ENCODE results near the gene EIF2AK2. TPM values are rescaled to one million over a fixed set of nuclear protein-coding genes. Genes with fewer than 3 reads are reported as not detected.

EIF2AK2 gene
- total and polyA plus RNA-seq, 2 experiments from 2014 or later, result 33.8 to 35.5 TPM

DNA sequence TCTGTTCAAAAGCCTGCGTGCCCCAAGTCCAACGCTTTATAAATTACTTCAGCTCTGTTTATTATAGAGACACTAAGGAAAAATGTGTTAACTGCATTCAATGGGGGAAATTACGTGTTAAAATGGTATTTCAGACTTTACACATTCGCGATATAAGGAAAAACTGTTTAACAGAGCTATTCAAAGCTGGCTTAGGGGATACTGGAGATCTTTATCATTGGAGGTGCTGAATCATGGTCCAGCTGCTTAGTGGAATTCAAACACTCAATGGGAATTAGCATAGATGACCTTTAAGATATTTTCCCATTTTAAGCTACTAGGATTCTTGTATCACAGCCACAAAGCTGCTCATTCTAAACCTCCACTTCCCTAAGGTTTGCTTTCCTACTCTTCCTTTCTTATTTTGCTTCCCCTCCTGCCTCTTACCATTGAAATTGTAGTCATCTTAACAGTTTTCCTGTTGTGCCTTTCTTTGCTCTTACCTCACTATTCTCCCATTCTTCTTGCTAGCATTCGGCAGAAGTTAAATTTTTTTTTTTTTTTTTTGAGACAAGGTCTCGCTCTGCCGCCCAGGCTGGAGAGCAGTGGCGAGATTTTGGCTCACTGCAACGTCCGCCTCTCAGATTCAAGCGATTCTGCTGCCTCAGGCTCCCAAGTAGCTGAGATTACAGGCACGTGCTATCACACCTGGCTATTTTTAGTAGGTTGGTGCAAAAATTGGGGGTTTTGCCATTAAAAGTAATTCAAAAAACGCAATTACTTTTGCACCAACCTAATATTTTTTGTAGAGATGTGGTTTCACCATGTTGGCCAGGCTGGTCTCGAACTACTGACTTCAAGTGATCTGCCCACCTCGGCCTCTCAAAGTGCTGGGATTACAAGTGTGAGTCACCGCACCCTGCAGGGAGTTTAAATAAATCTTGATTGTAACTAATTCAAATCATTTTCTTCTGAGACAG lies 25.2 kb upstream of the EIF2AK2 start (continued):
- TF ChIP-seq, protein P1, sequence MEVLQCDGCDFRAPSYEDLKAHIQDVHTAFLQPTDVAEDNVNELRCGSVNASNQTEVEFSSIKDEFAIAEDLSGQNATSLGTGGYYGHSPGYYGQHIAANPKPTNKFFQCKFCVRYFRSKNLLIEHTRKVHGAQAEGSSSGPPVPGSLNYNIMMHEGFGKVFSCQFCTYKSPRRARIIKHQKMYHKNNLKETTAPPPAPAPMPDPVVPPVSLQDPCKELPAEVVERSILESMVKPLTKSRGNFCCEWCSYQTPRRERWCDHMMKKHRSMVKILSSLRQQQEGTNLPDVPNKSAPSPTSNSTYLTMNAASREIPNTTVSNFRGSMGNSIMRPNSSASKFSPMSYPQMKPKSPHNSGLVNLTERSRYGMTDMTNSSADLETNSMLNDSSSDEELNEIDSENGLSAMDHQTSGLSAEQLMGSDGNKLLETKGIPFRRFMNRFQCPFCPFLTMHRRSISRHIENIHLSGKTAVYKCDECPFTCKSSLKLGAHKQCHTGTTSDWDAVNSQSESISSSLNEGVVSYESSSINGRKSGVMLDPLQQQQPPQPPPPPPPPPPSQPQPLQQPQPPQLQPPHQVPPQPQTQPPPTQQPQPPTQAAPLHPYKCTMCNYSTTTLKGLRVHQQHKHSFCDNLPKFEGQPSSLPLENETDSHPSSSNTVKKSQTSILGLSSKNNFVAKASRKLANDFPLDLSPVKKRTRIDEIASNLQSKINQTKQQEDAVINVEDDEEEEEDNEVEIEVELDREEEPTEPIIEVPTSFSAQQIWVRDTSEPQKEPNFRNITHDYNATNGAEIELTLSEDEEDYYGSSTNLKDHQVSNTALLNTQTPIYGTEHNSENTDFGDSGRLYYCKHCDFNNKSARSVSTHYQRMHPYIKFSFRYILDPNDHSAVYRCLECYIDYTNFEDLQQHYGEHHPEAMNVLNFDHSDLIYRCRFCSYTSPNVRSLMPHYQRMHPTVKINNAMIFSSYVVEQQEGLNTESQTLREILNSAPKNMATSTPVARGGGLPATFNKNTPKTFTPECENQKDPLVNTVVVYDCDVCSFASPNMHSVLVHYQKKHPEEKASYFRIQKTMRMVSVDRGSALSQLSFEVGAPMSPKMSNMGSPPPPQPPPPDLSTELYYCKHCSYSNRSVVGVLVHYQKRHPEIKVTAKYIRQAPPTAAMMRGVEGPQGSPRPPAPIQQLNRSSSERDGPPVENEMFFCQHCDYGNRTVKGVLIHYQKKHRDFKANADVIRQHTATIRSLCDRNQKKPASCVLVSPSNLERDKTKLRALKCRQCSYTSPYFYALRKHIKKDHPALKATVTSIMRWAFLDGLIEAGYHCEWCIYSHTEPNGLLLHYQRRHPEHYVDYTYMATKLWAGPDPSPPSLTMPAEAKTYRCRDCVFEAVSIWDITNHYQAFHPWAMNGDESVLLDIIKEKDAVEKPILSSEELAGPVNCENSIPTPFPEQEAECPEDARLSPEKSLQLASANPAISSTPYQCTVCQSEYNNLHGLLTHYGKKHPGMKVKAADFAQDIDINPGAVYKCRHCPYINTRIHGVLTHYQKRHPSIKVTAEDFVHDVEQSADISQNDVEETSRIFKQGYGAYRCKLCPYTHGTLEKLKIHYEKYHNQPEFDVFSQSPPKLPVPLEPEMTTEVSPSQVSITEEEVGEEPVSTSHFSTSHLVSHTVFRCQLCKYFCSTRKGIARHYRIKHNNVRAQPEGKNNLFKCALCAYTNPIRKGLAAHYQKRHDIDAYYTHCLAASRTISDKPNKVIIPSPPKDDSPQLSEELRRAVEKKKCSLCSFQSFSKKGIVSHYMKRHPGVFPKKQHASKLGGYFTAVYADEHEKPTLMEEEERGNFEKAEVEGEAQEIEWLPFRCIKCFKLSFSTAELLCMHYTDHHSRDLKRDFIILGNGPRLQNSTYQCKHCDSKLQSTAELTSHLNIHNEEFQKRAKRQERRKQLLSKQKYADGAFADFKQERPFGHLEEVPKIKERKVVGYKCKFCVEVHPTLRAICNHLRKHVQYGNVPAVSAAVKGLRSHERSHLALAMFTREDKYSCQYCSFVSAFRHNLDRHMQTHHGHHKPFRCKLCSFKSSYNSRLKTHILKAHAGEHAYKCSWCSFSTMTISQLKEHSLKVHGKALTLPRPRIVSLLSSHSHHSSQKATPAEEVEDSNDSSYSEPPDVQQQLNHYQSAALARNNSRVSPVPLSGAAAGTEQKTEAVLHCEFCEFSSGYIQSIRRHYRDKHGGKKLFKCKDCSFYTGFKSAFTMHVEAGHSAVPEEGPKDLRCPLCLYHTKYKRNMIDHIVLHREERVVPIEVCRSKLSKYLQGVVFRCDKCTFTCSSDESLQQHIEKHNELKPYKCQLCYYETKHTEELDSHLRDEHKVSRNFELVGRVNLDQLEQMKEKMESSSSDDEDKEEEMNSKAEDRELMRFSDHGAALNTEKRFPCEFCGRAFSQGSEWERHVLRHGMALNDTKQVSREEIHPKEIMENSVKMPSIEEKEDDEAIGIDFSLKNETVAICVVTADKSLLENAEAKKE (CRISPR knock-in tag; IDR thresholded peaks at IDR 0.05), result no peak
- TF ChIP-seq, protein P2, sequence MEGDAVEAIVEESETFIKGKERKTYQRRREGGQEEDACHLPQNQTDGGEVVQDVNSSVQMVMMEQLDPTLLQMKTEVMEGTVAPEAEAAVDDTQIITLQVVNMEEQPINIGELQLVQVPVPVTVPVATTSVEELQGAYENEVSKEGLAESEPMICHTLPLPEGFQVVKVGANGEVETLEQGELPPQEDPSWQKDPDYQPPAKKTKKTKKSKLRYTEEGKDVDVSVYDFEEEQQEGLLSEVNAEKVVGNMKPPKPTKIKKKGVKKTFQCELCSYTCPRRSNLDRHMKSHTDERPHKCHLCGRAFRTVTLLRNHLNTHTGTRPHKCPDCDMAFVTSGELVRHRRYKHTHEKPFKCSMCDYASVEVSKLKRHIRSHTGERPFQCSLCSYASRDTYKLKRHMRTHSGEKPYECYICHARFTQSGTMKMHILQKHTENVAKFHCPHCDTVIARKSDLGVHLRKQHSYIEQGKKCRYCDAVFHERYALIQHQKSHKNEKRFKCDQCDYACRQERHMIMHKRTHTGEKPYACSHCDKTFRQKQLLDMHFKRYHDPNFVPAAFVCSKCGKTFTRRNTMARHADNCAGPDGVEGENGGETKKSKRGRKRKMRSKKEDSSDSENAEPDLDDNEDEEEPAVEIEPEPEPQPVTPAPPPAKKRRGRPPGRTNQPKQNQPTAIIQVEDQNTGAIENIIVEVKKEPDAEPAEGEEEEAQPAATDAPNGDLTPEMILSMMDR (conservative IDR thresholded peaks at IDR 0.05; ENCODE audit: low read depth in 2 of 2), result no peak
- no peak for TF ChIP-seq NANOG (IDR thresholded peaks at IDR 0.05; ENCODE audit: borderline replicate concordance)
- TF ChIP-seq STAT1 (IDR thresholded peaks at IDR 0.05; ENCODE audit: unreplicated experiment), result no peak
- no peak for TF ChIP-seq EZH2phosphoT487 (IDR thresholded peaks at IDR 0.05; ENCODE audit: unreplicated experiment)
- TF ChIP-seq ZNF114 (CRISPR knock-in tag; IDR thresholded peaks at IDR 0.05), result no peak
- no peak for TF ChIP-seq JUNB (IDR thresholded peaks at IDR 0.05; ENCODE audit: unreplicated experiment)
- no peak for TF ChIP-seq CREB1 (CRISPR knock-in tag; IDR thresholded peaks at IDR 0.05; ENCODE audit: low read depth)
